Measurements from ENCODE around the gene SDK2. TPM values are rescaled to one million over a fixed set of nuclear protein-coding genes. Genes with fewer than 3 reads are reported as not detected.

The SDK2 gene
- total and polyA plus RNA-seq, 11 donors = 0.84 to 4.0 (median 2.6) TPM

DNA sequence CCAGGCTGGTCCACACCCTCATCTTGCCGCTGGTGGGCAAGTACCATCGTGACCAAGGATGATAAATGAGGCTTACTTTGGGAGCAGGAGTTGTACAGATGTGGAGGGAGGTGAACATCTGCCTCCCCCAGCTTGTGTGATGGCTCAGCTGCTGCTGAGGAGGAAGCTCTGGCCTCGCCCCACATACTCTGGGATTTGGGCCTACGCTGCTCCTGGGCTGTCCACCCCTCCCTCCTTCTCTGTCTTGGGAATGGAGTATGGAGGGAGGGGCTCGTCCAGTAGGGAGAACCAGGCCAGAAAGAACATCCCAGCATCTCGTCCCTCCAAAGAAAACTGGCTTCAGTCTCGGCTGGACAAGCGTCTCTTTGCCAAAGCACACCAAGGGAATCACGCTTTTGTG is 197.6 kb downstream of the SDK2 start:
- DNase-seq (no peak), ATAC-seq (no peak)
- H3K4me1 ChIP-seq = no peaks in the 10 kb centered on the region
- no peak overlapping the region for H3K4me3 ChIP-seq
- TF ChIP-seq, protein P1, sequence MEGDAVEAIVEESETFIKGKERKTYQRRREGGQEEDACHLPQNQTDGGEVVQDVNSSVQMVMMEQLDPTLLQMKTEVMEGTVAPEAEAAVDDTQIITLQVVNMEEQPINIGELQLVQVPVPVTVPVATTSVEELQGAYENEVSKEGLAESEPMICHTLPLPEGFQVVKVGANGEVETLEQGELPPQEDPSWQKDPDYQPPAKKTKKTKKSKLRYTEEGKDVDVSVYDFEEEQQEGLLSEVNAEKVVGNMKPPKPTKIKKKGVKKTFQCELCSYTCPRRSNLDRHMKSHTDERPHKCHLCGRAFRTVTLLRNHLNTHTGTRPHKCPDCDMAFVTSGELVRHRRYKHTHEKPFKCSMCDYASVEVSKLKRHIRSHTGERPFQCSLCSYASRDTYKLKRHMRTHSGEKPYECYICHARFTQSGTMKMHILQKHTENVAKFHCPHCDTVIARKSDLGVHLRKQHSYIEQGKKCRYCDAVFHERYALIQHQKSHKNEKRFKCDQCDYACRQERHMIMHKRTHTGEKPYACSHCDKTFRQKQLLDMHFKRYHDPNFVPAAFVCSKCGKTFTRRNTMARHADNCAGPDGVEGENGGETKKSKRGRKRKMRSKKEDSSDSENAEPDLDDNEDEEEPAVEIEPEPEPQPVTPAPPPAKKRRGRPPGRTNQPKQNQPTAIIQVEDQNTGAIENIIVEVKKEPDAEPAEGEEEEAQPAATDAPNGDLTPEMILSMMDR (IDR thresholded peaks at IDR 0.05) = no peak
- no peak for TF ChIP-seq POLR2A (IDR thresholded peaks at IDR 0.05)
- intact Hi-C loops (cut with DNase I) = no loop called here
- no peaks in the 10 kb centered on the region for H3K27me3 ChIP-seq
- H3K9me3 ChIP-seq = no peaks in the 10 kb centered on the region
- H3K27ac ChIP-seq = no peak overlapping the region
- 68 to 84% (median 78%) methylated on average over 9 of the region's 9 CpGs for WGBS, 4 donors
- H3K36me3 ChIP-seq = no peaks in the 10 kb centered on the region

DNA sequence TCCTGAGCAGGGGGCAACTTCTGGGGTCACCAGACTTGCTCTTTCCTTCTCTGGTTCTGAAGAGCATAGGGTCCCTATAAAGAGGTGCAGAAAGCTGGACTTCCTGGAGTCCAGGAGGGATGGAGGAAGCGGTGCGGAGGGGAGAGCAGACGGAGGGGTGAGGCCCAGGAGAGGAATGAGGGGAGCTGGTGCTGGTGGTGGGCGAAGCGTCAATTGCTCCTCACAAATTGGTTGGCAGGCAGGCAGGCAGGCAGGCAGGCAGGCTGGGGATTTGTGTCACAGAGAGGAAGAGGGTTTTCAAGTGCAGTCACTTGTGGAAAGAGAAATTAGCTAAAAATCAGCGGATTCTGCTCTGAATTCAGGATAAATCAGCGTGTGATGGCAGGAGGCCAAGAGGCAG is 198.8 kb downstream of the SDK2 start:
- Histone ChIP-seq H3K9me3 (peaks cover 0 to 3% (median 0%) of the 10 kb centered on the region in 12 donors), H3K4me3 (no peak overlapping the region), H3K4me1 (no peaks in the 10 kb centered on the region), H3K36me3 (no peaks in the 10 kb centered on the region), H3K27me3 (no peaks in the 10 kb centered on the region), H3K27ac (no peak overlapping the region)
- DNase-seq (no peak), ATAC-seq (no peak)
- WGBS, 4 donors = 85 to 88% (median 87%) methylated on average over 7 of the region's 7 CpGs
- intact Hi-C loops (cut with DNase I) = no loop called here
- TF ChIP-seq, protein P1 (IDR thresholded peaks at IDR 0.05) = no peak
- no peak for TF ChIP-seq POLR2A (IDR thresholded peaks at IDR 0.05)

DNA sequence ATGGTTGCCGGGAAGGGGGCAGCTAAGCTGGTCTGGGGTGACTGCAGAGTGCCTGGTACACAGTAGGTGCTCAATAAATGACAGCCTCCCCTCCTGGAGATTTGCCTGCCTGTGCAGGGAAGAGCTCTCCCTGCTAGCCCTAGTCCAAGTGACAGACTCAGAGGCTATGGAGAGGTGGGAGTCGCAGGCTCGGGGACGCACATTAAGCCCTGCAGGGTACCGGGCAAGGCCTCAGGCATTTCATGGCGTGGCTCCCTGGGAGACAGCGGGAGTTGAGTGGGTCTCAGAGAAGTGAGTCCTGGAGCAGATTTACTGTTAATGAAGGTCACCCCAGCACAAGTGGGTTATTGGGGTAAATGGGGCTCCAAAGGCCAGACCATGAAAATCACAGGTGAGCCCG is 200.2 kb downstream of the SDK2 start:
- DNase-seq = no peak
- no peaks in the 10 kb centered on the region for H3K4me1 ChIP-seq
- WGBS, 4 donors = 91 to 97% (median 94%) methylated on average over 8 of the region's 8 CpGs

DNA sequence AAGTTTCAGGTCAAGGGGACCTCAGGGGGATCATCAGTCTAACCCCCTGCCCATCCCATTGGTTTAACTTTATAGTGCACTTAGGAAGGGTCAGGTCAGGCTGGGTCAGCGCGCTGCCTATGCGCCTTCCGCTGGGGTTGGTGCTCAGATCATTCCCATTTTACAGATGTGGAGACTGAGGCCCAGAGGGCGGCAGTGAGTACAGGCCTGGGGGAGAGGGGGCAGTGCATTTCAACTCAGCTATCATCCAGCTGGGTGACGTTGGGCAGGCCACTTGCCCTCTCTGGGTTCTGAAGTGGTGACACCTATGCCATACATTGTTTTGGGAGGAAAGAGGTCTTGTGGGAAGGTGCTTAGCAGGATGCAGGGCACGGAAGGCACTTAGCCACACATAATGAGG is 204.6 kb downstream of the SDK2 start:
- WGBS, 4 donors = 93 to 97% (median 96%) methylated on average over 6 to 7 of the region's 7 CpGs
- no peak for TF ChIP-seq POLR2A (IDR thresholded peaks at IDR 0.05)
- TF ChIP-seq, protein P1 (IDR thresholded peaks at IDR 0.05) = no peak
- Histone ChIP-seq H3K4me1 (no peaks in the 10 kb centered on the region), H3K4me3 (no peak overlapping the region), H3K27me3 (no peaks in the 10 kb centered on the region), H3K27ac (no peak overlapping the region), H3K9me3 (peaks cover 0 to 3% (median 0%) of the 10 kb centered on the region in 12 donors), H3K36me3 (no peaks in the 10 kb centered on the region)
- no peak for ATAC-seq
- intact Hi-C loops (cut with DNase I) = loop anchor here in 8 of 10 donors (10.0 kb wide), 6 partner anchors 45 to 515 kb away; partner anchors contain the start of gene SDK2 (in 3 of the 8)
- no peak for DNase-seq

More for the DNA sequence above, 200.2 kb downstream of the SDK2 start:
- no peaks in the 10 kb centered on the region for H3K36me3 ChIP-seq
- H3K27me3 ChIP-seq = no peaks in the 10 kb centered on the region
- no peak overlapping the region for H3K4me3 ChIP-seq
- no peak for TF ChIP-seq POLR2A (IDR thresholded peaks at IDR 0.05)
- TF ChIP-seq, protein P1 (IDR thresholded peaks at IDR 0.05) = no peak
- intact Hi-C loops (cut with DNase I) = no loop called here
- H3K9me3 ChIP-seq = peaks cover 0 to 3% (median 0%) of the 10 kb centered on the region in 12 donors
- no peak overlapping the region for H3K27ac ChIP-seq
- ATAC-seq = no peak
